Activated naive CD4-positive, alpha-beta T cell treated with anti-CD3 and anti-CD28 coated beads for 36 hours (primary cell): ENCODE results near the gene COLEC11. TPM values are rescaled to one million over a fixed set of nuclear protein-coding genes. Genes with fewer than 3 reads are reported as not detected.
"Not testable (repeated sequence)": the region's sequence is repeated elsewhere in the genome, so short reads cannot be mapped to it uniquely, and the experiment has no call there.

Experiments used
- CTCF ChIA-PET: fragments of 350-600 bp; sonication (Branson Sonifier 250); formaldehyde crosslinking; loops from one replicate; lab custom pipeline; 2021; ENCODE audit warnings: antibody characterized with exemption; lab: Charles Lee
- DNase-seq: peaks from one replicate; pipeline ENCODE4 v3.0.0-alpha.2; 2020
- H3K27ac Mint-ChIP-seq: one replicate; pipeline ENCODE4 v1.8.0; 2021; ENCODE audit warnings: mild to moderate bottlenecking, mixed read lengths
- H3K27me3 Mint-ChIP-seq: one replicate; pipeline ENCODE4 v1.8.0; 2021; ENCODE audit warnings: low read depth, mixed read lengths
- H3K36me3 Mint-ChIP-seq: one replicate; pipeline ENCODE4 v1.8.0; 2021; ENCODE audit warnings: low read depth, mixed read lengths
- H3K4me1 Mint-ChIP-seq: one replicate; pipeline ENCODE4 v1.8.0; 2021; ENCODE audit warnings: low read depth, mixed read lengths
- H3K4me3 Mint-ChIP-seq: one replicate; pipeline ENCODE4 v1.8.0; 2021; ENCODE audit warnings: mild to moderate bottlenecking, moderate library complexity, mixed read lengths
- H3K9me3 Mint-ChIP-seq: one replicate; pipeline ENCODE4 v1.8.0; 2021; ENCODE audit warnings: mixed read lengths
- intact Hi-C: fragments of 100-400 bp; cut with micrococcal nuclease; formaldehyde crosslinking; loops from one replicate; pipeline ENCODE4 v1.15.1; 2023
- total RNA-seq, 2 experiments: library from RNA; stranded (reverse); gene quantifications; one replicate each; pipeline ENCODE4 v1.2.3, GENCODE V29; 2021

COLEC11 gene
- total RNA-seq, 2 experiments from 2014 or later, result 0.15 TPM; not detected in 1

DNA sequence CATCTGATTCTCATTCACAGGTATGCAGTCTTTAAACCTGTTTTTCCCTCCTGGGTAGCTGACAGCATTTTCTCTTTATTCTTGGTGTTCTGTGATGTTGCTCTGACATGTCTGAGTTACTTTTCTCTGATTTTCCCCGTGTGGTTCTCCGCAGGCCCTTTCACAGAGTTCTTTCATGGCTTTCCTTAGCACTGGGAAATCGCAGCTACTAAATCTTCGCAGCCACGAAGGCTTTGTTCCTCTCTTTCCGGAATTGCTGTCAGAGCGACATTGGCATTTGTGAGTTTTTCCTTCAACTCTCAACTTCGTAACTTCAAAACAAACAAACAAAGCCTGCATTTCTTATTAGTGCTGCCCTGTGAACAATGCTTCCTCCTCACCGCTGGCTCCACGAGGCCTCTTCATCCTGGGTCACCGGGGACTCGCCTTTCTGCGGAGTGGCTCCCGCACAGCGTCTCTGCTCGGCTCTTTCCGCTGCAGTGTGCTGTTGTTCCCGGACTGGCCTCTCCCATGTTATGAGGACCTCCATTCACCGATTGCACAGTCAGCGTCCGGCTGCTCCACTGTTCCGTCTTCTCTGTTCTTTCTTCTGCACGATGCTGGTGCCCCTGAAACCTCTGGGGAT is 16.1 kb downstream of the COLEC11 start:
- H3K4me3 Mint-ChIP-seq, result no peak overlapping the region
- CTCF ChIA-PET, result interaction anchor here (0.7 kb wide), 1 partner anchor 40 kb away, joined by 3 read pairs; no protein-coding TSS in a partner anchor
- no peaks in the 10 kb centered on the region for H3K27me3 Mint-ChIP-seq
- peaks cover 7% of the 10 kb centered on the region for H3K9me3 Mint-ChIP-seq
- peaks cover 9% of the 10 kb centered on the region for H3K4me1 Mint-ChIP-seq
- no peak overlapping the region for H3K27ac Mint-ChIP-seq
- peaks cover 1% of the 10 kb centered on the region for H3K36me3 Mint-ChIP-seq
- DNase-seq, result no peak
- intact Hi-C loops, result no loop called here

DNA sequence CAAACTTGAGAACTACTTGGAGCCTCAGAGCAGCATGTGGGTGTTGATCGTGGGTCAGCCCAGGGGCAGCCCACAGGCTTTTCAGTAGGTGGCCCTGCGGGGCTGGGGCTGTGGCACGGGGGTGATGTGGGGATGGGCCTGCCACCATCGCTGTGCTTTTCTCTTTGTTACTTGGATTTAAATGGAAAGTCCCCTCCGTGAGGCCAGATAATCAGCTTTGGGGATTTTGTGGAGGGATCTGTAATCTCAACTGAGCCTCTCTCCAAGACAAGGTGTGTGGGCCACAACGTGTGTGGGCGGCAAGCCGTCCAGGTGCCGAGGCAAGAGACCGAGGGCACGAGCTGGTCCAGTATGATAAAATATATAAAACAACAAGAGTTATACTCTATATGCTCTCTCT is 16.7 kb downstream of the COLEC11 start:
- Mint-ChIP-seq H3K27ac (no peak overlapping the region), H3K4me1 (peaks cover 8% of the 10 kb centered on the region), H3K9me3 (peaks cover 8% of the 10 kb centered on the region), H3K4me3 (no peak overlapping the region), H3K36me3 (peaks cover 1% of the 10 kb centered on the region), H3K27me3 (no peaks in the 10 kb centered on the region)
- CTCF ChIA-PET, result no interaction called here
- no peak for DNase-seq
- intact Hi-C loops, result no loop called here

DNA sequence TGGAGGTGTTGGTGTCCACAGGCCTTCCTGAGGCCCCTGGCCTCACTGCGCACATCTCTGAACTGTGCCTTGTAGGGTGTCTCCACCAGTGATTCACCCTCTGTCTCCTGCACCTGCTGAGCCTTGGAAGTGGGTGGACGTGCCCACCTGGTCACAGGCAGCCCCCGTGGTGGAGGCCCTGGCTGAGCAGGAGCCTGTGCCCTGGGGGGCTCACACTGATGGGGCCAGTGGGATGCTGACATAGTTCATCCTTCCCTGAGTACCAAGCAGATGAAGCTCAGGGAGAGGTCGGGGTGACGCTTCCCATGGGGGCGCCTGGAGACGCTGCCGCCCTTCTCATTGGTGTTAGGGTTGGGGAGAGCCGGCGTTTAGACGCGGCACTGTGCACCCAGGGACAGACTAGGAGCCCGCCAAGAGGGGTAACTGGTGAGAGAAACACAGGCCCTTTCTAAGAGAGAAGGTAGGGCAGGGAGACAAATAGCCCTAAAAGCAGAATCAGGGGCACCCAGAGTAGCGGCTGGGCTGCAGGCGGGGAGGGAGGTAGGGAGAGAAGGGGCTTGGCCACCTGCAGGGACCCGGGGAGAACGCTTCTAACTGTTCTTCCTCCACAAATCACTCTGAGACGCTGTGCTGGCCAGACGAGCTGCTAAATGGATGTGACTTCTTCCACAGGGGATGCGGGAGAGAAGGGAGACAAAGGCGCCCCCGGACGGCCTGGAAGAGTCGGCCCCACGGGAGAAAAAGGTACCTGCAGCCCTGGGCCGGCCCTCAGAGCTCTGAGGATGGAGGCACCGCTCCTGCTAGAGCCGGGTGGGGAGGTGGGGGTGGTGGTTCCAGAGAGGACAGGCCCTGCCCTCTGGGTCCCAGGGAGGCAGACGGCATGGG is 18.0 kb downstream of the COLEC11 start:
- peaks cover 11% of the 10 kb centered on the region for H3K9me3 Mint-ChIP-seq
- CTCF ChIA-PET, result no interaction called here
- intact Hi-C loops, result no loop called here

DNA sequence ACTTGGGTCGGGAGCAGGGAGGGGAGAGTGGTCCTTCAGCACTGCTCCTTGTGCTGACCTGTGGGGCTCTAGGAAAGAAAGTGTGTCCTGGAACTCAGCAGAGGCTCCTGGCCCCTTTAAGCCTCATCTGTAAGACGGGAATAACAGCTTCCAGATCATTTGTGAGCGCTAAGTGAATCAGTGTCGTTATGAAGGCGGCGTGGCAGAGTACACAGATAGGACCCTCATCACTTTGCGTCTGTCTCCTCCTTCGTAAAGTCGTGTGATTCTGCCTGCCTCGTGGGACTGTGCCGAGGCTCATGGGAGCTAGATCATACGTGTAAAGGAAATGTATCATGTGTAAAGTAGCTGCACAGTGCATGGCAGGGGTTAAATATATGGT is 18.6 kb downstream of the COLEC11 start:
- Mint-ChIP-seq H3K9me3 (peaks cover 11% of the 10 kb centered on the region), H3K27ac (no peak overlapping the region), H3K36me3 (peaks cover 1% of the 10 kb centered on the region), H3K4me1 (peaks cover 6% of the 10 kb centered on the region), H3K4me3 (no peak overlapping the region), H3K27me3 (no peaks in the 10 kb centered on the region)
- no peak for DNase-seq
- CTCF ChIA-PET, result no interaction called here
- intact Hi-C loops, result no loop called here

More for the DNA sequence above, 18.0 kb downstream of the COLEC11 start:
- H3K36me3 Mint-ChIP-seq, result peaks cover 1% of the 10 kb centered on the region
- H3K4me1 Mint-ChIP-seq, result peaks cover 8% of the 10 kb centered on the region
- H3K27me3 Mint-ChIP-seq, result no peaks in the 10 kb centered on the region
- no peak overlapping the region for H3K27ac Mint-ChIP-seq
- DNase-seq, result no peak
- no peak overlapping the region for H3K4me3 Mint-ChIP-seq

DNA sequence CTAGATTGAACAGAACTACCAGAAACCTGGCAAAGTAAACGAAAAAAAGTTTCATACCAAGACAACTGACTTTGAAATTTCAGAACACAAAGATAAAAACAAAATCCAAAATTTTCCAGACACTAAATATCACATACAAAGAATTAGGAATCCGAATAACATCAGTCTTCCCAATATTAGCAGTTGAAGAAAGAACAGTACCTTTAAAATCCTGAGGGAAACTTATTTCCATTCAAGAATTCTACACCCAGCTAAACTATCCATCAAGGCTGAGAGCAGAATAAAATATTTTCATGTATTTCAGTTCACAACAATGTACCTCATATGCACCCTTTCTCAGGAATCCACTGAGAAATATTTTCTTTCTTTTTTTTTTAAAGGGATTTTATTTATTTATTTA is 19.8 kb downstream of the COLEC11 start:
- H3K4me1 Mint-ChIP-seq, H3K27ac Mint-ChIP-seq, H3K4me3 Mint-ChIP-seq, DNase-seq, H3K36me3 Mint-ChIP-seq, CTCF ChIA-PET, H3K27me3 Mint-ChIP-seq, intact Hi-C loops: not testable (repeated sequence)
- H3K9me3 Mint-ChIP-seq, result peaks cover 11% of the 10 kb centered on the region

DNA sequence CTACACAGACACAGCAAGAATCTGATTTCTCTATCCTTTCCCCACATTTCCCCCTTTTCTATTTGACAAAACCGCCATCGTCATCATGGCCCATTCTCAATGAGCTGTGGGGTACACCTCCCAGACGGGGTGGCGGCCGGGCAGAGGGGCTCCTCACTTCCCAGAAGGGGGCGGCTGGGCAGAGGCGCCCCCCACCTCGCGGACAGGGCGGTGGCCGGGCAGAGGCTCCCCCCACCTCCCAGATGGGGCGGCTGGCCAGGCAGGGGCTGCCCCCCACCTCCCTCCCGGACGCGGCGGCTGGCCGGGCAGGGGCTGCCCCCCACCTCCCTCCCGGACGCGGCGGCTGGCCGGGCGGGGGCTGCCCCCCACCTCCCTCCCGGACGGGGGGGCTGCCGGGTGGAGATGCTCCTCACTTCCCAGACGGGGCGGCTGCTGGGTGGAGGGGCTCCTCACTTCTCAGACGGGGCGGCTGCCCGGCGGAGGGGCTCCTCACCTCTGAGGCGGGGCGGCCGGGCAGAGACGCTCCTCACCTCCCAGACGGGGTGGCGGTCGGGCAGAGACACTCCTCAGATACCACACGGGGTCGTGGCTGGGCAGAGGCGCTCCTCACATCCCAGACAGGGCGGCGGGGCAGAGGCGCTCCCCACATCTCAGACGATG is 20.8 kb downstream of the COLEC11 start:
- peaks cover 11% of the 10 kb centered on the region for H3K9me3 Mint-ChIP-seq
- H3K36me3 Mint-ChIP-seq, DNase-seq, H3K27ac Mint-ChIP-seq, H3K27me3 Mint-ChIP-seq, intact Hi-C loops, CTCF ChIA-PET, H3K4me3 Mint-ChIP-seq, H3K4me1 Mint-ChIP-seq: not testable (repeated sequence)

DNA sequence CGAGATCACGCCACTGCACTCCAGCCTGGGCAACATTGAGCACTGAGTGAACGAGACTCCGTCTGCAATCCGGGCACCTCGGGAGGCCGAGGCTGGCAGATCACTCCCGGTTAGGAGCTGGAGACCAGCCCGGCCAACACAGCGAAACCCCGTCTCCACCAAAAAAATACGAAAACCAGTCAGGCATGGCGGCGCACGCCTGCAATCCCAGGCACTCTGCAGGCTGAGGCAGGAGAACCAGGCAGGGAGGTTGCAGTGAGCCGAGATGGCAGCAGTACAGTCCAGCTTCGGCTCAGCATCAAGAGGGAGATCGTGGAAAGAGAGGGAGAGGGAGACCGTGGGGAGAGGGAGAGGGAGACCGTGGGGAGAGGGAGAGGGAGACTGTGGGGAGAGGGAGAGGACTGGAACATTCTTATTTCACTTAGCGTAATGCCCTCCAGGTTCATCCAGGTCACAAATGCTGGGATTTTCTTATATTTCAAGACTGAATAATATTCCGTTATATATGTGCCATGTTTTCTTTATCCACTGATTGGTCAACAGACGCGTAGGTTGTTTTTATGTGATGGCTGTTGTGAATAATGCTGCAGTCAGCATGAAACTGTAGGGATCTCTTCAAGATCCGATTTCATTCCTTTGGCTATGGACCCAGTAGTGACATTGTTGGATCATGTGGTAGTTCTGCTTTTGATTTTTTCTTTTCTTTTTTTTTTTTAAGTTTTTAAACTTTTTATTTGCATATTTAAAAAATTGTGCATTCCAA is 21.7 kb downstream of the COLEC11 start:
- H3K27me3 Mint-ChIP-seq, H3K36me3 Mint-ChIP-seq, DNase-seq, CTCF ChIA-PET, H3K4me1 Mint-ChIP-seq, H3K4me3 Mint-ChIP-seq, H3K27ac Mint-ChIP-seq, intact Hi-C loops: not testable (repeated sequence)
- H3K9me3 Mint-ChIP-seq, result peaks cover 11% of the 10 kb centered on the region

DNA sequence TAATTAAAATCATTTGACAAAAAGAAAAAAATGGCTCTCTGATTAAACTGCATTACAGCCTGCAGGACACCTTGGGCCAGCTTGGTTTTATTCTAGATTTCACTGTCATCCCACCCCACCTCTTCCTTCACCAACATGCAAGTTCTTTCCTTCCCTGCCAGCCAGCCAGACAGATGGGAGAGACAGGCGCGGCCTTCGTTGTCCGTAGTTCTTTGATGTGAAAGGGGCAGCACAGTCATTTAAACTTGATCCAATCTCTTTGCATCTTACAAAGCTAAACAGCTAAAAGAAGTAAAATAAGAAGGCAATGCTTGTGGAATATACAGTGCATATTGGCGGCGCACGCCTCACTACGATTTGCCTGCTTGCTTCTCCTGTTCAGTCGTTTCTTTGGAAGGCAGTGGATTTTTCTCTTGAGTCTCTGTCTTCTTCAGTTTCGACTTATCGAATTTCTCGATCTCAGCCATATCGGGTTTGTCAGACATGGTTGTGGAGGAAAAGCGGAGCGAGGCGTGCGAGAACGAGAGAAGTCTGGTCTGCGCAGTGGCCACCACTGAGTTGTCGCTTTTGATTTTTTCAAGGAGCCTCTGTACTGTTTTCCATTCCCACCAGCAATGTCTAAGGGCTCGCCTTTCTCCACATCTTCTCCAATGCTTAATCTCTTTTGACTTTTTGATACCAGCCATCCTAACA is 22.4 kb downstream of the COLEC11 start:
- intact Hi-C loops, result no loop called here
- Mint-ChIP-seq H3K27ac (no peak overlapping the region), H3K4me3 (no peak overlapping the region), H3K36me3 (peaks cover 1% of the 10 kb centered on the region), H3K4me1 (no peaks in the 10 kb centered on the region), H3K27me3 (no peaks in the 10 kb centered on the region), H3K9me3 (peaks cover 11% of the 10 kb centered on the region)
- no peak for DNase-seq
- CTCF ChIA-PET, result no interaction called here

DNA sequence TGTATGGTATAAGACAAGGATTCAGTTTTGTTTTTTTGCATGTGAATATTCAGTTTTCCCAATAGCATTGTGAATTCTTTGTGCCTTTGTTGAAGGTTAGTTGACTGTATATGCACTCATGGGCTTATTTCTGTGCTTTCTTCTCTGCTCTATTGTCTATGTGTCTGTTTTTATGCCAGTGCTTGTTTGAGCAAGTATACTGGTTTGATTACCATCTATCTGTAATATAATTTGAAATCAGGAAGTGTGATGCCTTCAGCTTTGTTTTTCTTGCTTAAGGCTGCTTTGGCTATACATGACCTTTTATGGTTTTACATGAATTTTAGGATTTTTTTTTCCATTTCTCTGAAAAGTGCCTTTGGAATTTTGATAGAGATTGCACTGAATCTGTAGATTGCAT is 23.5 kb downstream of the COLEC11 start:
- peaks cover 11% of the 10 kb centered on the region for H3K9me3 Mint-ChIP-seq
- no peak overlapping the region for H3K27ac Mint-ChIP-seq
- peaks cover 1% of the 10 kb centered on the region for H3K36me3 Mint-ChIP-seq
- intact Hi-C loops, result no loop called here
- CTCF ChIA-PET, result no interaction called here
- no peaks in the 10 kb centered on the region for H3K4me1 Mint-ChIP-seq
- DNase-seq, result no peak
- H3K27me3 Mint-ChIP-seq, result no peaks in the 10 kb centered on the region
- no peak overlapping the region for H3K4me3 Mint-ChIP-seq

DNA sequence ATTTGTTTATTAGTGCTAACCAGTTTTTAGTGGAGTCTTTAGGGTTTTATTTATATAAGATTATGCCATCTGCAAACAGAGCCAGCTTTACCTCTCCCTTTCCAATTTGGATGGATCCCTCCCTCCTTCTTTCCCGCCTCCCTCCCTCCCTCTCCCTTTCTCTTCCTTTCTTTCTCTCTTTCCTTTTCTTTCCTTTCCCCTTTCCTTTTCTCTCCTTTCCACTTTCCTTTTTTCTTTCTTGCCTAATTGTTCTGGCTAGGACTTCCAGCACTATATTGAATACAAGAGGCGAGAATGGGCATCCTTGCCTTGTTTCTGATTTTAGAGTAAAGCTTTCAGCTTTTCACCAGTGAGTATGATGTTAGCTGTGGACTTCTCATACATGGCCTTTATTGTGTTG is 24.1 kb downstream of the COLEC11 start:
- H3K9me3 Mint-ChIP-seq, result peaks cover 9% of the 10 kb centered on the region
- no peak for DNase-seq
- intact Hi-C loops, result no loop called here
- H3K36me3 Mint-ChIP-seq, result peaks cover 1% of the 10 kb centered on the region
- H3K4me3 Mint-ChIP-seq, result no peak overlapping the region
- CTCF ChIA-PET, result no interaction called here
- H3K4me1 Mint-ChIP-seq, result no peaks in the 10 kb centered on the region
- H3K27ac Mint-ChIP-seq, result no peak overlapping the region
- H3K27me3 Mint-ChIP-seq, result no peaks in the 10 kb centered on the region

DNA sequence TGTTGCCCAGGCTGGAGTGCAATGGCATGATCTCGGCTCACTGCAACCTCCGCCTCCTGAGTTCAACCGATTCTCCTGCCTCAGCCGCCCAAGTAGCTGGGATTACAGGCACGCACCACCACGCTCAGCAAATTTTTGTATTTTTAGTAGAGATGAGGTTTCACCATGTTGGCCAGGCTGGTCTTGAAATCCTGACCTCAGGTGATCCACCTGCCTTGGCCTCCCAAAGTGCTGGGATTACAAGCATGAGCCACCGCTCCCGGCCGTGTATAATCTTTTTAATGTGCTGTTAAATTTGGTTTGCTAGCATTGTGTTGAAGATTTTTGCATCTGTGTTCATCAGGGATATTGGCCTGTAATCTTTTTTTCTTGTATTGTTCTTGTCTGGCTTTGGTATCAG is 24.7 kb downstream of the COLEC11 start:
- CTCF ChIA-PET, H3K27me3 Mint-ChIP-seq, H3K36me3 Mint-ChIP-seq, H3K9me3 Mint-ChIP-seq, intact Hi-C loops, H3K27ac Mint-ChIP-seq, H3K4me3 Mint-ChIP-seq, H3K4me1 Mint-ChIP-seq, DNase-seq: not testable (repeated sequence)

DNA sequence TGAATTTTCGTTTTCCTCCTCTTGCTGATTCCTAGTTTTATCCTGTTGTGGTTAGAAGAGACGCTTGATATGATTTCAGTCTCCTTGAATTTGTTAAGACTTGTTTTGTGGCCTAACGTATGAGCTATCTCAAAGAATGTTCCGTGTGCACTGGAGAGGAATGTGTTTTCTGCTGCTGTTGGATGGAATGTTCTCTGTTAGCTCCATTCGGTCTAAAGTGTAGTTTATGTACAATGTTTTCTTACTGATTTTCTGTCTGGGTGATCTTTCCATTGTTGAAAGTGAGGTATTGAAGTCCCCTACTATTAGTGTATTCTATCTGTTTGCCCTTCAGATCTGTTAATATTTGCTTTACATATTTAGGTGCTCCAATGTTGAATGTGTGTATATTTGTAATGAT is 25.9 kb downstream of the COLEC11 start:
- CTCF ChIA-PET, result no interaction called here
- Mint-ChIP-seq H3K36me3 (no peaks in the 10 kb centered on the region), H3K27ac (no peak overlapping the region), H3K4me3 (no peak overlapping the region), H3K27me3 (no peaks in the 10 kb centered on the region), H3K4me1 (no peaks in the 10 kb centered on the region), H3K9me3 (peaks cover 4% of the 10 kb centered on the region)
- intact Hi-C loops, result no loop called here
- no peak for DNase-seq
